ENCODE measurements around the gene RNF121.

DNA sequence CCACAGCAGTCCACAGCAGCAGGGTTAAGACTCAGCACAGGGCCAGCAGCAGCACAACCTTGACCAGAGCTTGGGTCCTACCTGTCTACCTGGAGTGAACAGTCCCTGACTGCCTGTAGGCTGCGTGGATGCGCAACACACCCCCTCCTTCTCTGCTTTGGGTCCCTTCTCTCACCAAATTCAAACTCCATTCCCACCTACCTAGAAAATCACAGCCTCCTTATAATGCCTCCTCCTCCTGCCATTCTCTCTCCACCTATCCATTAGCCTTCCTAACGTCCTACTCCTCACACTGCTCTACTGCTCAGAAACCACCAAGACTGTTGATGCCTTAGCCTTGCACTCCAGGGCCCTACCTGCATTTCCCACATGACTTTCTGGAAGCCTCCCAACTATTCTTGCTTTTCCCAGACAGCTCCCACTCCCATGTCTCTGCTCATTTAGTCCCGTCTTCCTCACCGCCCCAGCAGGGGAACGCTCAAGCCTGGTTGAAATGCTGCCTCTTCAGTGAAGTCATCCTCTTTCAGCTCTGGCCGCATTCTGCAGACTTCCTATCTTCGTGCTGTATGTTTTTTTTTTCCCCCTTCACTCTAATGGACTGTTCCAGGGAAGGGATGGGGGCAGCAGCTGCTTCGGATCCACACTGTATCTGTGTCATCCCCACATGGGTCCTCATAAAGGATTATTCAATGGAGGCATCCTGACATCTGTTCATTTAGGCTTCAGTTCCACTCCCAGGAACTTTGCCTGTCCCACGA is 73.2 kb downstream of the RNF121 start:
- TF ChIP-seq BHLHE40 (IDR thresholded peaks at IDR 0.05; ENCODE audit: borderline replicate concordance) (no peak), SUZ12 (IDR thresholded peaks at IDR 0.05) (no peak), FOXK2 (IDR thresholded peaks at IDR 0.05) (no peak), SP1 (IDR thresholded peaks at IDR 0.05) (no peak)

Data from HEK293T (cell line).